GM23248 (cell line): ENCODE results near the gene RTCA. TPM values are rescaled to one million over a fixed set of nuclear protein-coding genes. Genes with fewer than 3 reads are reported as not detected.
"Not testable (repeated sequence)": the region's sequence is repeated elsewhere in the genome, so short reads cannot be mapped to it uniquely, and the experiment has no call there.

Source experiments
- DNase-seq: peaks from one replicate; pipeline ENCODE4 v3.0.0-alpha.2; 2015
- H2AFZ ChIP-seq: fragments of 200-600 bp; sonication (generic); 2 replicates; pipeline ENCODE4 v1.6.1; 2016; ENCODE audit warnings: antibody characterized with exemption
- H3F3A ChIP-seq: fragments of 200-600 bp; sonication (generic); 2 replicates; pipeline ENCODE4 v1.6.1; 2016; ENCODE audit warnings: mild to moderate bottlenecking, antibody characterized with exemption, mixed run types; ENCODE audit not compliant: insufficient read depth
- H3K27ac ChIP-seq: fragments of 200-600 bp; sonication (generic); 2 replicates; pipeline ENCODE4 v1.5.1; 2016; ENCODE audit warnings: mild to moderate bottlenecking
- H3K27me3 ChIP-seq: fragments of 200-600 bp; sonication (generic); replicated peaks from 2 replicates; pipeline ENCODE4 v1.6.1; 2016; ENCODE audit warnings: mild to moderate bottlenecking; ENCODE audit not compliant: insufficient read depth
- H3K36me3 ChIP-seq: fragments of 200-600 bp; sonication (generic); 2 replicates; pipeline ENCODE4 v1.6.1; 2016; ENCODE audit warnings: low read depth, mild to moderate bottlenecking
- H3K4me1 ChIP-seq: fragments of 200-600 bp; sonication (generic); 2 replicates; pipeline ENCODE4 v1.6.1; 2016; ENCODE audit warnings: mild to moderate bottlenecking; ENCODE audit not compliant: insufficient read depth
- H3K4me2 ChIP-seq: fragments of 200-600 bp; sonication (generic); one replicate; pipeline ENCODE4 v1.6.1; 2016; ENCODE audit warnings: mild to moderate bottlenecking; ENCODE audit not compliant: unreplicated experiment
- H3K4me3 ChIP-seq: fragments of 200-600 bp; sonication (generic); 2 replicates; pipeline ENCODE4 v1.5.1; 2016; ENCODE audit warnings: mild to moderate bottlenecking
- H3K79me2 ChIP-seq: fragments of 200-600 bp; sonication (generic); 2 replicates; pipeline ENCODE4 v1.6.1; 2016; ENCODE audit warnings: mild to moderate bottlenecking; ENCODE audit not compliant: insufficient read depth
- H3K9ac ChIP-seq: fragments of 200-600 bp; sonication (generic); 2 replicates; pipeline ENCODE4 v1.6.1; 2016; ENCODE audit warnings: mild to moderate bottlenecking
- H3K9me2 ChIP-seq: fragments of 200-600 bp; sonication (generic); 2 replicates; pipeline ENCODE4 v1.6.1; 2016; ENCODE audit warnings: mixed run types, mild to moderate bottlenecking, moderate library complexity; ENCODE audit not compliant: insufficient read depth
- H3K9me3 ChIP-seq: fragments of 200-600 bp; sonication (generic); one replicate; pipeline ENCODE4 v1.6.1; 2017; ENCODE audit warnings: low read depth
- H4K20me1 ChIP-seq: fragments of 200-600 bp; sonication (generic); 2 replicates; pipeline ENCODE4 v1.6.0; 2016; ENCODE audit not compliant: insufficient read depth
- EZH2 ChIP-seq: fragments of 200-600 bp; sonication (generic); IDR thresholded peaks from 2 replicates; pipeline ENCODE4 v1.6.1; 2018; ENCODE audit warnings: antibody characterized with exemption, mild to moderate bottlenecking; ENCODE audit not compliant: insufficient read depth, poor library complexity, severe bottlenecking
- EZH2phosphoT487 ChIP-seq: fragments of 200-600 bp; sonication (generic); IDR thresholded peaks from 2 replicates; pipeline ENCODE4 v1.6.1; 2018; ENCODE audit warnings: antibody characterized with exemption, moderate library complexity, mild to moderate bottlenecking, low read depth; ENCODE audit not compliant: insufficient read depth
- WGBS, 2 experiments: methylation state at CpG; one replicate each; pipeline ENCODE4 v1.1.6; 2015 to 2017; ENCODE audit warnings: low lambda C conversion rate in 2 of 2, low coverage in 1 of 2; ENCODE audit errors: missing lambda C conversion rate in 2 of 2; 5-methylcytosine and 5-hydroxymethylcytosine counted together
- in situ Hi-C: fragments of 300-500 bp; cut with MboI; formaldehyde crosslinking; loops from 2 replicates; pipeline ENCODE4 v1.15.0; 2020
- polyA plus RNA-seq: library from polyadenylated mRNA; unstranded; fragments of >200 nt; fragmentation: Nextera tagmentation; extraction: Ambion mirVana; gene quantifications from 2 replicates; pipeline ENCODE4 v1.2.1, GENCODE V29; 2016
- total RNA-seq: library from RNA; depleted of rRNA; stranded (reverse); fragments of >200 nt; shearing (Covaris generic); gene quantifications from 2 replicates; pipeline ENCODE4 v1.2.3, GENCODE V29; 2014

The RTCA gene
- total and polyA plus RNA-seq, 2 experiments from 2014 or later: 42.7 to 55.1 TPM

DNA sequence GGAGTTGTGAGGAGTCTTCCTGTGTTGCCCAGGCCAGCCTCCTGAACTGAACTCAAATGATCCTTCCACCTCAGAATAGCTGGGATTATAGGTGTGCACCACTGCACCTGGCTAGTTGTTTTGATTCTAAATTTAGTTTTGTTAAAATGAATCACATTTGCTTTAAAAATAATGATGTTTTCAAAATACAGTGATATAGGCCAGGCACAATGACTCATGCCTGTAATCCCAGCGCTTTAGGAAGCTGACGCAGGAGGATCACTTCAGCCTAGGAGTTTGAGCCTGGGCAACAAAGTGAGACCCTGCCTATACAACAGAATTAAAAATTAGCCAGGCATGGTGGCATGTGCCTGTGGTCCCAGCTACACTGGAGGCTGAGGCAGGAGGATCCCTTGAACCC is 24.3 kb downstream of the RTCA start:
- no peak for DNase-seq
- H4K20me1 ChIP-seq: no peaks in the 10 kb centered on the region
- H3K9ac ChIP-seq: no peak overlapping the region
- TF ChIP-seq EZH2phosphoT487: no peak
- no peak for TF ChIP-seq EZH2
- no peak overlapping the region for H3K4me2 ChIP-seq
- H3K9me2 ChIP-seq: no peaks in the 10 kb centered on the region
- H3K79me2 ChIP-seq: no peaks in the 10 kb centered on the region
- no peak overlapping the region for H3K4me3 ChIP-seq
- H3K27me3 ChIP-seq: no peaks in the 10 kb centered on the region
- H2AFZ ChIP-seq: no peak overlapping the region
- H3F3A ChIP-seq: peaks cover 23% of the 10 kb centered on the region; the same call in 1 of the 2 replicates
- H3K4me1 ChIP-seq: no peaks in the 10 kb centered on the region
- H3K9me3 ChIP-seq: no peaks in the 10 kb centered on the region
- in situ Hi-C loops: no loop called here
- H3K27ac ChIP-seq: no peak overlapping the region
- 94 to 96% methylated on average over 2 of the region's 2 CpGs for WGBS, 2 experiments
- peaks cover 58% of the 10 kb centered on the region for H3K36me3 ChIP-seq

DNA sequence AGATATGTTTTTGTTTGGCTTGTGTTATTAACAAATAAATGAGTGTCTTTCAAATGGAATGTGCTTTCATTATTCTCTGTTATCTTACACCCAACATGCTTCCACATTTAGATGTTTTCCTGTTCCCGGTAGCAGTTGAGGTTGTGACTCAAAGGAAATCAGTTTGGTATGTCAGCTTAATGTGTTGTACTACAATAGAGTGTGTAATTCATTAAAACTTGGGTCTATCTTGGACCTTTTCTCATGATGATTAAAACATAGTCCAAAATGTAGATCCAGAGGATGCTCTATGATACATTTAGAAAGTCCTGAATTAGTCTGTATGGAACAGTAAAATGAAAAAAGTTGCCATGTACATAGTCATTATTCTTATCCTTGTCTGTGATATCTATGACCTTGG is 26.7 kb downstream of the RTCA start:
- Histone ChIP-seq H3K4me2 (no peak overlapping the region), H3K27me3 (no peaks in the 10 kb centered on the region), H3K27ac (no peak overlapping the region), H3K9me2 (no peaks in the 10 kb centered on the region), H2AFZ (no peak overlapping the region), H3K9me3 (no peaks in the 10 kb centered on the region), H3F3A (peaks cover 30% of the 10 kb centered on the region; the same call in 1 of the 2 replicates), H3K4me3 (no peak overlapping the region), H4K20me1 (no peaks in the 10 kb centered on the region), H3K9ac (no peak overlapping the region), H3K4me1 (no peaks in the 10 kb centered on the region), H3K79me2 (no peaks in the 10 kb centered on the region), H3K36me3 (peaks cover 37% of the 10 kb centered on the region)
- in situ Hi-C loops: no loop called here
- WGBS, 2 experiments: 7% methylated on average over 1 of the region's 1 CpG
- peak; percentile 19 for DNase-seq
- no peak for TF ChIP-seq EZH2
- TF ChIP-seq EZH2phosphoT487: no peak

DNA sequence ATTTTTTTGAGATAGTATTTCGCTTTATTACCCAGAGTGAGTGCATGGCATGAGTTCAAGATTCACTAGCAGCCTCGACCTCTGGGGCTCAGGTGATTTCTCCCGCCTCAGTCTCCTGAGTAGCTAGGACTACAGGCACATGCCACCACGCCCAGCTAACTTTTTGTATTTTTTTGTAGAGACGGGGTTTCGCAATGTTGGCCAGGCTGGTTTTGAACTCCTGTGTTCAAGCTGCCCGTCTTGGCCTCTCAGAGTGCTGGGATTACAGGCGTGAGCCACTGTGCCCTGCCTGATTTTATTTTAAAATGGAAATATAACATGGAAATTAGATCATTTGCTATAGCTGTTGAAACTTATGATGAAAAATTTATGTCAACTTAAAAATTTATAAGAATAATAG is 30.1 kb downstream of the RTCA start:
- H3K27ac ChIP-seq: no peak overlapping the region
- no peaks in the 10 kb centered on the region for H3K9me2 ChIP-seq
- H3K27me3 ChIP-seq: no peaks in the 10 kb centered on the region
- no peak for DNase-seq
- H4K20me1 ChIP-seq: no peaks in the 10 kb centered on the region
- no peak overlapping the region for H3K9ac ChIP-seq
- H3K4me3 ChIP-seq: no peak overlapping the region
- WGBS, 2 experiments: 89 to 90% methylated on average over 8 of the region's 8 CpGs
- no peaks in the 10 kb centered on the region for H3K4me1 ChIP-seq
- in situ Hi-C loops: no loop called here
- no peaks in the 10 kb centered on the region for H3K9me3 ChIP-seq
- peaks cover 17% of the 10 kb centered on the region for H3K36me3 ChIP-seq
- H3K4me2 ChIP-seq: no peak overlapping the region
- H3F3A ChIP-seq: peaks cover 39% of the 10 kb centered on the region; the same call in 1 of the 2 replicates
- TF ChIP-seq EZH2: no peak
- TF ChIP-seq EZH2phosphoT487: no peak
- no peaks in the 10 kb centered on the region for H3K79me2 ChIP-seq
- H2AFZ ChIP-seq: no peak overlapping the region

DNA sequence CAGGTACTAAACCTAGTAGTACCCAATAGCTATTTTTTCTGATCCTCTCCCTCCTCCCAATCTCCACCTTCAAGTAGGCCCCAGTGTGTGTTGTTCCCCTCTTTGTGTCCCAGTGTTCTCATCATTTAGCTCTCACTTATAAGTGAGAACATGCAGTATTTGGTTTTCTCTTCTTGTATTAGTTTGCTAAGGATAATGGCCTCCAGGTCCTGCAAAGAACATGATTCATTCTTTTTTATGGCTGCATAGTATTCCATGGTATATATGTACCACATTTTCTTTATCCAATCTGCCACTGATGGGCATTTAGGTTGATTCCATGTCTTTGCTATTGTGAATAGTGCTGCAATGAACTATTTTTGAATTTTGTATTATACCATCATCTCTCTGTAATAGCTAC is 31.0 kb downstream of the RTCA start:
- H3K79me2 ChIP-seq, H3K9me3 ChIP-seq, H3K9ac ChIP-seq, H3K36me3 ChIP-seq, H3K4me2 ChIP-seq, H3K9me2 ChIP-seq, H3K4me3 ChIP-seq, H3K4me1 ChIP-seq, H4K20me1 ChIP-seq, H2AFZ ChIP-seq, in situ Hi-C loops, H3K27ac ChIP-seq, DNase-seq, H3K27me3 ChIP-seq: not testable (repeated sequence)
- H3F3A ChIP-seq: peaks cover 32% of the 10 kb centered on the region; the same call in 1 of the 2 replicates

DNA sequence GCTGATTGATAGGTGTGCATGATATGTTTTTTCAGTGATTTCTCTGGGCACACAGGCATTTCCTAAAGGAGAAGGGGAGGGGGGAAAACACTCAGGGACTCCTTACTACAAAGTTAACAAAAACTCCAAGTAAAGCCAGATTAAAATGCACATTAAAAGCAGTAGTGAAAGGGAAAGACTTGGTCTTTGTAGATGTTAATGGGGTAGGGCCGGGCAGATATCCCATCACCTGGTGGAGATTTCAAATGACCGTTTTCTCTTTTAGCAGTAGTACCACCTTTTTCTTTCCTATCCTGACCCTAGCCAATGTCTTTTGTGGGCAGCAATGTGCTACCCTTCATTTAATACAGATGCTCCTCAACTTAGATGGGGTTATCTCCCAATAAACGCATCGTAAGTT is 32.5 kb downstream of the RTCA start:
- no peak overlapping the region for H3K9ac ChIP-seq
- H3K79me2 ChIP-seq: no peaks in the 10 kb centered on the region
- in situ Hi-C loops: no loop called here
- 87 to 89% methylated on average over 4 of the region's 4 CpGs for WGBS, 2 experiments
- H3K9me2 ChIP-seq: no peaks in the 10 kb centered on the region
- no peaks in the 10 kb centered on the region for H3K9me3 ChIP-seq
- no peaks in the 10 kb centered on the region for H3K36me3 ChIP-seq
- H2AFZ ChIP-seq: no peak overlapping the region
- no peaks in the 10 kb centered on the region for H3K27me3 ChIP-seq
- peaks cover 20% of the 10 kb centered on the region for H3F3A ChIP-seq
- TF ChIP-seq EZH2phosphoT487 (no peak), EZH2 (no peak)
- no peaks in the 10 kb centered on the region for H3K4me1 ChIP-seq
- DNase-seq: no peak
- no peak overlapping the region for H3K4me2 ChIP-seq
- H3K4me3 ChIP-seq: no peak overlapping the region
- H4K20me1 ChIP-seq: no peaks in the 10 kb centered on the region
- H3K27ac ChIP-seq: no peak overlapping the region
